GM12865 (cell line): ENCODE measurements around the gene ZBTB20.

ENCODE experiments used
- DNase-seq: peaks from one replicate; pipeline ENCODE4 v3.0.0; 2010; ENCODE audit warnings: low read depth
- H3K4me3 ChIP-seq: 2 replicates; pipeline ENCODE4 v1.5.1; 2011; ENCODE audit warnings: mild to moderate bottlenecking, low read depth, low read length, control low read depth
- CTCF ChIP-seq: IDR thresholded peaks from 2 replicates; pipeline ENCODE4 v1.5.1; 2011; ENCODE audit warnings: low read length, control low read depth, low read depth, inconsistent platforms; ENCODE audit not compliant: insufficient read depth; ENCODE audit errors: missing control alignments

The ZBTB20 gene

GRCh38 chr3:114973536-114973935 is 173.6 kb downstream of the ZBTB20 start:
- TF ChIP-seq CTCF = no peak
- no peak for DNase-seq
- H3K4me3 ChIP-seq = no peak overlapping the region

- DNase-seq = no peak
- H3K4me3 ChIP-seq = no peak overlapping the region
Measured at GRCh38 chr3:114967168-114967567, 179.9 kb downstream of the ZBTB20 start.

DNA sequence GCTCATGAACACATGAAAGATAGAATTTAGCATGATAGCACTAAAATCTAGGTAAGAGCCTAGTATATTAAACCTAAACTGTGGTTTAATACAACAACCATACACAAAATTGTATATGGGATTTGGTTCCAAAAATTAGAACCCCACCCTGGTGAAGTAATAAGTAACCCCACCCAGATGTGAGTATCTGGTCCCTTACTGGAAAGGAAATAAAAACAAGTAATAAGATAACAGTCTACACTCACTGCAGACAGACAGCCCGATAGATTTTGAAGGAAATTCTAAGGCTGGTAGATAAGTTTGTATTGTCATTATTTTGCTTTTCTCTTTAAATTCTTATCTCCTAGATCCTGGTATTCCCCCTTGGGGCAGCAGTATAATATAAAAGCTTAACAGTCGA is 184.9 kb downstream of the ZBTB20 start:
- H3K4me3 ChIP-seq = no peak overlapping the region
- no peak for TF ChIP-seq CTCF
- DNase-seq = no peak

More at GRCh38 chr3:114967168-114967567, 179.9 kb downstream of the ZBTB20 start:
- TF ChIP-seq CTCF = no peak

- TF ChIP-seq CTCF = no peak
- DNase-seq = no peak
- no peak overlapping the region for H3K4me3 ChIP-seq
Measured at GRCh38 chr3:114958930-114959329, 188.2 kb downstream of the ZBTB20 start.

DNA sequence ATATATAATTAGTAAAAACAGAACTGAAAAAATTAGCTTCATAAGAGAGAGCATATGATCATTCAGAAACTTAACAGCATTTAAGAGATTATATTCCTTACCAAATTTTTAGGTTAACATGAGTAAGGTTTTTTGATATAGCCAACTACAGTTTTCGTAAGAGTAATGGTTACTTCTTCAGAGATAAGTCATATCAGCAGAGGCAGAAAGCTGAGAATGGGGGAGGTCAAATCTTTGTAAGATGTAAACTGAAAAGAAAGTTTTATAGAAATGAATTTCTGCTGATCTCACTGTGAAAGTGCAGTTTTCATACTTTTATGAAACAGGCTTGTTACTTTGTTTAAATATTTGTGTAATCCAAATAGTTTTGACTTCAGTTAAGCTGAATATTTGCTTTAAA is 193.3 kb downstream of the ZBTB20 start:
- H3K4me3 ChIP-seq = no peak overlapping the region
- TF ChIP-seq CTCF = no peak
- DNase-seq = no peak

GRCh38 chr3:114953215-114953799 is 193.8 kb downstream of the ZBTB20 start:
- DNase-seq = no peak
- TF ChIP-seq CTCF = no peak

DNA sequence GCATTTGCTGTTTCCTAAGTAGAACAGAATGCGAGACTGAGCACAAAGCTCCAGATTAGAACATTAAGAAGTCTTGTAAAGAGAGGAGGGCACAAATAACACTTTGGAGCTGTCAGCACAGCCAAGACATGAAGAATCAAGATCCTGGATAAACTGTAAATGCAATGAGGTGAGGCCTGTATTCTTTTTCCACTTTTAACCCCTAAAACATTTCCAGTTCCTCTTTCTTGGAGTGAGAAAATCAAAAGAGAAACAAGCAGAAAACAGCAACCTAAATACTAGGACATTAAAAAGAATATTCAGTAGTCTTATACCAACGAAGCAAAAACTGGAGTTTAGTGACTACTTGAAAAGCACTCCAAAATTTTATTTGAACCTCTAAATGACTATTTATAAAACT is 204.3 kb downstream of the ZBTB20 start:
- DNase-seq = peak; percentile 5
- no peak overlapping the region for H3K4me3 ChIP-seq
- no peak for TF ChIP-seq CTCF

More at GRCh38 chr3:114953215-114953799, 193.8 kb downstream of the ZBTB20 start:
- no peak overlapping the region for H3K4me3 ChIP-seq
